Suprapubic skin (tissue), 3 donors: ENCODE measurements around the gene PKP1.

Experiments
- POLR2A ChIP-seq, 2 donors: fragments of 450-650 bp; IDR thresholded peaks; one replicate each; pipeline ENCODE4 v1.6.1; 2017; ENCODE audit warnings: antibody characterized with exemption in 2 of 2, mild to moderate bottlenecking in 2 of 2, moderate library complexity in 2 of 2
- TF ChIP-seq, protein P1 (sequence below), 2 donors: fragments of 200-600 bp in 1 of 2; fragments of 450-650 bp in 1 of 2; sonication (generic) in 1 of 2; IDR thresholded peaks; one replicate each; pipeline ENCODE4 v1.5.1; 2016 to 2019; ENCODE audit warnings: antibody characterized with exemption in 2 of 2, mild to moderate bottlenecking in 1 of 2, moderate library complexity in 1 of 2

GRCh38 chr1:201295861-201296260 is 12.6 kb downstream of the PKP1 start:
- no peak for TF ChIP-seq POLR2A (IDR thresholded peaks at IDR 0.05)
- TF ChIP-seq, protein P1, sequence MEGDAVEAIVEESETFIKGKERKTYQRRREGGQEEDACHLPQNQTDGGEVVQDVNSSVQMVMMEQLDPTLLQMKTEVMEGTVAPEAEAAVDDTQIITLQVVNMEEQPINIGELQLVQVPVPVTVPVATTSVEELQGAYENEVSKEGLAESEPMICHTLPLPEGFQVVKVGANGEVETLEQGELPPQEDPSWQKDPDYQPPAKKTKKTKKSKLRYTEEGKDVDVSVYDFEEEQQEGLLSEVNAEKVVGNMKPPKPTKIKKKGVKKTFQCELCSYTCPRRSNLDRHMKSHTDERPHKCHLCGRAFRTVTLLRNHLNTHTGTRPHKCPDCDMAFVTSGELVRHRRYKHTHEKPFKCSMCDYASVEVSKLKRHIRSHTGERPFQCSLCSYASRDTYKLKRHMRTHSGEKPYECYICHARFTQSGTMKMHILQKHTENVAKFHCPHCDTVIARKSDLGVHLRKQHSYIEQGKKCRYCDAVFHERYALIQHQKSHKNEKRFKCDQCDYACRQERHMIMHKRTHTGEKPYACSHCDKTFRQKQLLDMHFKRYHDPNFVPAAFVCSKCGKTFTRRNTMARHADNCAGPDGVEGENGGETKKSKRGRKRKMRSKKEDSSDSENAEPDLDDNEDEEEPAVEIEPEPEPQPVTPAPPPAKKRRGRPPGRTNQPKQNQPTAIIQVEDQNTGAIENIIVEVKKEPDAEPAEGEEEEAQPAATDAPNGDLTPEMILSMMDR (IDR thresholded peaks at IDR 0.05): no peak
